Cardiac fibroblast (primary cell): Measurements from ENCODE around the gene CLDND2.
A peak's percentile ranks its signal among the peaks of the same experiment; 100 is the strongest.

ENCODE experiments used
- DNase-seq, 2 donors: peaks; one replicate each; pipeline versions ENCODE4 v3.0.0 to v3.0.0-alpha.2; 2010; ENCODE audit warnings: low read depth in 2 of 2
- H3K4me3 ChIP-seq, 2 donors: replicated peaks in 1 of 2; 1 replicate in 1 of 2; 2 replicates in 1 of 2; pipeline ENCODE4 v1.5.1; 2011; ENCODE audit warnings: low read depth in 2 of 2, low read length in 2 of 2, mild to moderate bottlenecking in 2 of 2, moderate library complexity in 1 of 2
- TF ChIP-seq, protein P1 (sequence below): IDR thresholded peaks from one replicate; pipeline ENCODE4 v1.5.1; 2011; ENCODE audit warnings: low read depth, mild to moderate bottlenecking, low read length, inconsistent platforms

Gene CLDND2

DNA sequence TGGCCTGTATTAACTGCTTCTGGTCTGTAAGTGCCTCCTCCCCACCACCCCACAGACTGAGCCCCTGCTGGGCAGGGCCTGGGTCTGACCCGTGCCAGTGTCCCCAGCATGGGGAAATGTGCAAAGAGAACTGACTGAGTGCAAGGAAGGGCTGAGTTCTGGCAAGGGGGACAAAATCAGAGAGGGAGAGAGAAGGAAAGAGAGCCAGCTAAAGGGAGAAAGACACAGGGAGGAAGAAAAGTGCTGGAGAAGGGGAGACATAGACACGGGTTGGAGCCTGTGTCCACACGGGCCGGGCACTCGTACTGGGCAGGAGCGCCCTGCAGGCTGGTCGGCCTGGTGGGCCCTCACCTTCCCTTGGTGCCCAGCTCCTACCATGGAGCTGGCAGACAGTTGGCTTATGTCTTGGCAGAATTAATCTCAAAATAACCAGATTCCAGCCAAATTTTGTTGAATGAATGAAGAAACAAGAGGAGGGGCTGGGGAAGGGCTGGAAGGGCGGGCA lies 2.4 kb upstream of the CLDND2 start:
- no peak for DNase-seq
- no peak overlapping the region for H3K4me3 ChIP-seq
- TF ChIP-seq, protein P1, sequence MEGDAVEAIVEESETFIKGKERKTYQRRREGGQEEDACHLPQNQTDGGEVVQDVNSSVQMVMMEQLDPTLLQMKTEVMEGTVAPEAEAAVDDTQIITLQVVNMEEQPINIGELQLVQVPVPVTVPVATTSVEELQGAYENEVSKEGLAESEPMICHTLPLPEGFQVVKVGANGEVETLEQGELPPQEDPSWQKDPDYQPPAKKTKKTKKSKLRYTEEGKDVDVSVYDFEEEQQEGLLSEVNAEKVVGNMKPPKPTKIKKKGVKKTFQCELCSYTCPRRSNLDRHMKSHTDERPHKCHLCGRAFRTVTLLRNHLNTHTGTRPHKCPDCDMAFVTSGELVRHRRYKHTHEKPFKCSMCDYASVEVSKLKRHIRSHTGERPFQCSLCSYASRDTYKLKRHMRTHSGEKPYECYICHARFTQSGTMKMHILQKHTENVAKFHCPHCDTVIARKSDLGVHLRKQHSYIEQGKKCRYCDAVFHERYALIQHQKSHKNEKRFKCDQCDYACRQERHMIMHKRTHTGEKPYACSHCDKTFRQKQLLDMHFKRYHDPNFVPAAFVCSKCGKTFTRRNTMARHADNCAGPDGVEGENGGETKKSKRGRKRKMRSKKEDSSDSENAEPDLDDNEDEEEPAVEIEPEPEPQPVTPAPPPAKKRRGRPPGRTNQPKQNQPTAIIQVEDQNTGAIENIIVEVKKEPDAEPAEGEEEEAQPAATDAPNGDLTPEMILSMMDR, result no peak

DNA sequence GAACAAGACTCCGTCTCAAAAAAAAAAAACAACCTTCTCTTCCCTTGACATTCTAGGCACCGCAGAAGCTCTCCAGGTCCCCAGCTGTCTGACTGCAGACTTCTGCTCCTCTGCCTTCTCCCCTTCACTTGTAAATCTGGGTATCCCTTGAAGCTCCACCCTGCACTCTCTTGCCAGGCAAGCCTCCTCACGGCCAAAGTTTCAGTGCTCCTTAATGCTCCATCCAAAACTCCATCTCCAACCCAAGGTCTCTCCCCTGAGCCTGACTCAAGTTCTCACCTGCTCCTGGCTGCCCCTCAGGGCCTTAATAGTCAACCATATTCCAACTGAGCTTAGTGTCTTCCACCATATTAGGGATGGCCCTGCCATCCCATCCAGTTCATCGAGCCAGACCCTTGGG lies 1.4 kb upstream of the CLDND2 start:
- no peak overlapping the region for H3K4me3 ChIP-seq
- TF ChIP-seq, protein P1, result no peak
- no peak for DNase-seq

DNA sequence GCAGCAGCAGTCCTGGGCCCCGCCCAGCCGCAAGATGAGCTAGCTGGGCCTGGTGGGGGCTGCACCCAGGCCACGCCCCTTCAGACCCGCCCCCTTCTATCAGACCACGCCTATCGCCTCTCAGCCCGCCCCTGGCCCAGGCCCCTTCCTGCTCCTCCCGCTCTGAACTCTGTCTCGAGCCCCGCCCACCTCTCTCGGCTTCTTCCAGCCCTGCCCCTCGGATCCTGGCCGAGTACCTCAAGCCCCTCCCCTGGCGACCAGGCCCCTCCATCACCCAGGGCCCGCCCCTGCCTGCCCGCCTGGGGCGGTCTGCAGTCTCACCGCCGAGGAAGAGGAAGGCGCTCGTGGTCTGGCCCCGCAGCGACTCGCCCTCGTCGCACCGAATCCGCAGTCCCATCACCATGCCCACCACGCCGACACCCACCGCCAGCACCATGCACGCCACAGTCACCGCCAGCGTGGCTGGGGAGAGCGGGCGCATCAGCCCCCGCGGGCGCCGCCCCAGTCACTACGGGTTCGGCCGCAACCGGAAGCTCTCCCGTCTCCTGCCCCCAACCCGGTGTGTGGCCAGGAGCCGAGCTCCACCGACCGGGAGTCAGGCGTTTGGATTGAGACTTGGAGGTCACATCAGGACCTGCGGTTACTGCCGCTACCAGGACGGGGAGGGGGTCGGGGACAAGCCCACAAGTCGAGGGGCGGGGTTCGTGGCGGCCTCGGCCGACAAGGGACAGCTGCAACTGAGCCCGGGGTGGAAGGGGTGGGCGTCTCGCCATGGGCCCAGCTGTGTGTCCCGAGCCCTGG lies 1.0 kb downstream of the CLDND2 start:
- DNase-seq, result peak; percentile 99 to 100
- peak overlapping the region; percentile 58 to 80 for H3K4me3 ChIP-seq
- TF ChIP-seq, protein P1, result no peak

- no peak for DNase-seq
- H3K4me3 ChIP-seq, result peak overlapping the region; percentile 58 to 80
- TF ChIP-seq, protein P1, result no peak
Measured at GRCh38 chr19:51367255-51367564, 1.6 kb downstream of the CLDND2 start.

GRCh38 chr19:51366389-51367254 lies 2.2 kb downstream of the CLDND2 start:
- TF ChIP-seq, protein P1, result no peak
- H3K4me3 ChIP-seq, result peak overlapping the region; percentile 86 to 92
- DNase-seq, result peak; percentile 98 to 99

DNA sequence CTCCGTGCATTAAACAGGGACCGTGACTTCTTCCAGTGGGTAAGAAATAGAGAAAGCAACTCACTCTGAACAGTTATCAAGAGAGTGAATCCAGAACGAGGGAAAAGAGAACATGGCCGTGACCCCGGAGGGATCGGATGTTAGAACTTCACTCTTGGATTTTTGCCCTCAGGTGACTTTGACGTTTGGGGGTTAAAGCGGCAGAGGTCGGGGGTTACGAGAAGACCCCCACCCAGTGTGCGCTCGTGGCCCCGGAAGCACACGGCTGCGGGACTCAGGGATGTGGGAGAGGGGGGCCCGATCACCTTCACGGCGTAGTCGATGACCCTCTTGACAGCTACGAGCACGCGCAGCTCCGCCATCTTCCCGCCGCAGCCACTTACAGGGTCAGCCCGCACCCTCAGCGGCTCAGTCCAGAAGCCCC lies 2.8 kb downstream of the CLDND2 start, which contains the start of gene ETFB:
TSS of gene ETFB (minus strand) at position 424 of the 424 bp plus-strand sequence. CDS start at position 362, 62 bp downstream.
- H3K4me3 ChIP-seq, result peak within 1 kb of the TSS; percentile 86 to 92
- no peak for DNase-seq
- TF ChIP-seq, protein P1, result no peak
